ENCODE data around the gene SUMO1.

DNA sequence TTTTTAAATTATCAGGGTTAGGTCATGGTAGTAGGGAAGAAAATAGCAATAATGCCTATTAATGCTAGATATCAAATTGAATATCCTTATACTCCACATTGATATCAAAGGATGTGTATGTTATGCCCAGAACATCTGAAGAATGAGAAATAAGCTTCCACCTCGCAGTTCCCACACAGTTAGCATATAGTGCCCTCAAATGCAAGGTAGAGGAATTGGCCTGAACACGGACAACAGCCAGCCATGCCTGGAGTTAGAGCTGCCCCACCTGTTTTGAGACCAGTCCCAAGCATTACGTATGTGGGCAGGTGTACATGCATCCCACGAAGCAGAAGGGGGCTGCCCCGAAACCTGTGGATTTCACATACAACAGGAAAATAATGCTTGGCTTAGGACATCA is 79.6 kb downstream of the SUMO1 start:
- no peak for TF ChIP-seq POLR2A (IDR thresholded peaks at IDR 0.05)
- TF ChIP-seq, protein P1, sequence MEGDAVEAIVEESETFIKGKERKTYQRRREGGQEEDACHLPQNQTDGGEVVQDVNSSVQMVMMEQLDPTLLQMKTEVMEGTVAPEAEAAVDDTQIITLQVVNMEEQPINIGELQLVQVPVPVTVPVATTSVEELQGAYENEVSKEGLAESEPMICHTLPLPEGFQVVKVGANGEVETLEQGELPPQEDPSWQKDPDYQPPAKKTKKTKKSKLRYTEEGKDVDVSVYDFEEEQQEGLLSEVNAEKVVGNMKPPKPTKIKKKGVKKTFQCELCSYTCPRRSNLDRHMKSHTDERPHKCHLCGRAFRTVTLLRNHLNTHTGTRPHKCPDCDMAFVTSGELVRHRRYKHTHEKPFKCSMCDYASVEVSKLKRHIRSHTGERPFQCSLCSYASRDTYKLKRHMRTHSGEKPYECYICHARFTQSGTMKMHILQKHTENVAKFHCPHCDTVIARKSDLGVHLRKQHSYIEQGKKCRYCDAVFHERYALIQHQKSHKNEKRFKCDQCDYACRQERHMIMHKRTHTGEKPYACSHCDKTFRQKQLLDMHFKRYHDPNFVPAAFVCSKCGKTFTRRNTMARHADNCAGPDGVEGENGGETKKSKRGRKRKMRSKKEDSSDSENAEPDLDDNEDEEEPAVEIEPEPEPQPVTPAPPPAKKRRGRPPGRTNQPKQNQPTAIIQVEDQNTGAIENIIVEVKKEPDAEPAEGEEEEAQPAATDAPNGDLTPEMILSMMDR (IDR thresholded peaks at IDR 0.05), result no peak
- no peak for TF ChIP-seq POLR2AphosphoS5 (IDR thresholded peaks at IDR 0.05; ENCODE audit: insufficient read depth in 1 of 2, low read depth in 1 of 2)

Measured in vagina (tissue), 2 donors.